Measurements from ENCODE around the gene CCDC68.

CCDC68 gene

DNA sequence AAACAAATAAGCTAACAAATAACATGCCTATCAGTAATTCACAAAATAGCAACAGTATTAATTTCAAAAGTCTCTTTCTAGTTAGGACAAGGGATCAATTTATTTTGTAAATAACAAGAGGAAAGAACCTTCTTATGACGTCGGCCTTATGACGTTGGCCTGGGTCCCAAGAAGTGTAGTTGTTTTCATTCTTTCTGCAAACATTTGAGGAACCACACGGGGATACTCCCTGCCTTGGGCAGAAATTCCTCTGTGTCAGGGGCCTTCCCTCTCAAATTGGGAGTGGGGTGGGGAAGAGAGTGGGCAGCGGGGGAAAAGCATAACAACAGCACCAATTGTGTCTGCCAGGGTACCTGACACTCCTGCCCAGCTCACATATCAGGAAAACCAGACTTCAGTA lies 1.3 kb downstream of the CCDC68 start:
- Histone ChIP-seq H3K27me3 (replicated peaks) (no peaks in the 10 kb centered on the region), H3K4me3 (ENCODE audit: low read depth, low read length) (peak overlapping the region; percentile 74), H3K27ac (no peak overlapping the region), H3K36me3 (replicated peaks) (no peaks in the 10 kb centered on the region)
- peak; percentile 38 for DNase-seq
- in situ Hi-C loops (cut with HindIII; ENCODE audit: low pct_ligation_motif_present, low sequenced_read_pairs) = no loop called here
- TF ChIP-seq, protein P1, sequence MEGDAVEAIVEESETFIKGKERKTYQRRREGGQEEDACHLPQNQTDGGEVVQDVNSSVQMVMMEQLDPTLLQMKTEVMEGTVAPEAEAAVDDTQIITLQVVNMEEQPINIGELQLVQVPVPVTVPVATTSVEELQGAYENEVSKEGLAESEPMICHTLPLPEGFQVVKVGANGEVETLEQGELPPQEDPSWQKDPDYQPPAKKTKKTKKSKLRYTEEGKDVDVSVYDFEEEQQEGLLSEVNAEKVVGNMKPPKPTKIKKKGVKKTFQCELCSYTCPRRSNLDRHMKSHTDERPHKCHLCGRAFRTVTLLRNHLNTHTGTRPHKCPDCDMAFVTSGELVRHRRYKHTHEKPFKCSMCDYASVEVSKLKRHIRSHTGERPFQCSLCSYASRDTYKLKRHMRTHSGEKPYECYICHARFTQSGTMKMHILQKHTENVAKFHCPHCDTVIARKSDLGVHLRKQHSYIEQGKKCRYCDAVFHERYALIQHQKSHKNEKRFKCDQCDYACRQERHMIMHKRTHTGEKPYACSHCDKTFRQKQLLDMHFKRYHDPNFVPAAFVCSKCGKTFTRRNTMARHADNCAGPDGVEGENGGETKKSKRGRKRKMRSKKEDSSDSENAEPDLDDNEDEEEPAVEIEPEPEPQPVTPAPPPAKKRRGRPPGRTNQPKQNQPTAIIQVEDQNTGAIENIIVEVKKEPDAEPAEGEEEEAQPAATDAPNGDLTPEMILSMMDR (IDR thresholded peaks at IDR 0.05; ENCODE audit: low read depth, low read length, missing control alignments) = no peak

DNA sequence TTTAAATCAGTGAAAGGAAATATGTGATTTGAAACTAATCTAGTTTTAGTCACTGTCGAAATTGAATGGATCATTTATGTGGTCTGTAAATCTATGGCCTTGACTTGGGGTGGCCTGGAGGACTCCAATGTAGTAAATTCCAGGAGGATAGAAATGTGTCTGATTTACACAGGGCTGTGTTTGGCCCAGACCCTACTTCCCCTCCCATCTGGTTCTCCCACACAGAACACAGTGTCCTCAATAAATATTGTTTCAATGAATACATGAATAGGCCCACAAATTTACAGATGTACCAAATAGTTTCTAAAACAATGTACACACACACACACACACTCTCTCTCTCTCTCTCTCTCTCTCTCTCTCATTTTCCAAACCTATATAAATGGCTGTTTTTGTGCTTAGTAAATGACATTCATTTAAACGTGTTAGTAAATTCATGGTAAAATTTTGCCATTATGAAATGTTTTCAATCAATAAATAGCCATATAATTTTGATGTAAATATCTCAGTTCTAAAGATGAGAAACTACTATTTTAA lies 1.9 kb downstream of the CCDC68 start:
- Histone ChIP-seq H3K27me3 (replicated peaks) (no peaks in the 10 kb centered on the region), H3K4me3 (ENCODE audit: low read depth, low read length) (peak overlapping the region; percentile 15), H3K27ac (no peak overlapping the region), H3K36me3 (replicated peaks) (no peaks in the 10 kb centered on the region)
- in situ Hi-C loops (cut with HindIII; ENCODE audit: low pct_ligation_motif_present, low sequenced_read_pairs) = no loop called here
- TF ChIP-seq, protein P1 (IDR thresholded peaks at IDR 0.05; ENCODE audit: low read depth, low read length, missing control alignments) = no peak
- DNase-seq = no peak

DNA sequence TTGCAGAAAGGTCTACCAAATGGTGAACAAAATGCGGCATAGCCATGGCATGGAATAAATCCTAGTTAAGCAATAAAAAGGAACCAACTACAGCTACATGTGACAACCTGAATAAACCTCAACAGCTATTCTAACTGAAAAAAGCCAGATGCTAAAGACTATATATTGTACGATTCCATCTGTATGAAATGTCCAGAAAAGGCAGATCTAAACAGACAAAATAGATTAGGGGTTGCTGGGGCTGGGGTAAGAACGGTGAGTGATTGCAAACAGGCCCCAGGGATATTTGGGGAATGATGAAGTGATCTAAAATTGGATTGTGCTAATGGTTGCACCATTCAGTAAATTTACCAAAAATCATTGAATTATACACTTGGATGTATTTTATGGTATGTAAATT lies 2.8 kb downstream of the CCDC68 start:
- TF ChIP-seq, protein P1 (IDR thresholded peaks at IDR 0.05; ENCODE audit: low read depth, low read length, missing control alignments) = no peak
- no peak for DNase-seq
- Histone ChIP-seq H3K4me3 (ENCODE audit: low read depth, low read length) (no peak overlapping the region), H3K36me3 (replicated peaks) (no peaks in the 10 kb centered on the region), H3K27me3 (replicated peaks) (no peaks in the 10 kb centered on the region), H3K27ac (no peak overlapping the region)
- in situ Hi-C loops (cut with HindIII; ENCODE audit: low pct_ligation_motif_present, low sequenced_read_pairs) = no loop called here

DNA sequence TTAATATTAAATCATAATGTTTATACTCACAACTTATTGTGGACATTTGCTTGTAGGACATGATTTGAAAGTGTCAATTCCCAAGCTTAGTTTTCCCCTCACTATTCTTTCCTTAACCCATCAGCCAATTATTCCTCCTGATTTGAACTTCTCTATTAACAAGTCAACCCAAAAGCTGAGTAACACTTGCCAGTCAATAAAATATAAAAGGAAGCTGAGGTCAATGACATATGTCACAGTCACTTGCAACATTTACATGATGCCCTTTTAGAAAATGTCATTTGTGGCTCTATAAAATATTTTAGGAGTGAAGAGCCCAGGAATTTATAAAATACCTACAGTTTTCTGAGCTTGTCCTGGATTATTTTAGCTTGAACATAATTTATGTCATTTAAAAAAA lies 7.2 kb downstream of the CCDC68 start:
- Histone ChIP-seq H3K27me3 (replicated peaks) (no peaks in the 10 kb centered on the region), H3K36me3 (replicated peaks) (no peaks in the 10 kb centered on the region), H3K4me3 (ENCODE audit: low read depth, low read length) (no peak overlapping the region), H3K27ac (no peak overlapping the region)
- TF ChIP-seq, protein P1 (IDR thresholded peaks at IDR 0.05; ENCODE audit: low read depth, low read length, missing control alignments) = no peak
- in situ Hi-C loops (cut with HindIII; ENCODE audit: low pct_ligation_motif_present, low sequenced_read_pairs) = no loop called here
- DNase-seq = no peak

DNA sequence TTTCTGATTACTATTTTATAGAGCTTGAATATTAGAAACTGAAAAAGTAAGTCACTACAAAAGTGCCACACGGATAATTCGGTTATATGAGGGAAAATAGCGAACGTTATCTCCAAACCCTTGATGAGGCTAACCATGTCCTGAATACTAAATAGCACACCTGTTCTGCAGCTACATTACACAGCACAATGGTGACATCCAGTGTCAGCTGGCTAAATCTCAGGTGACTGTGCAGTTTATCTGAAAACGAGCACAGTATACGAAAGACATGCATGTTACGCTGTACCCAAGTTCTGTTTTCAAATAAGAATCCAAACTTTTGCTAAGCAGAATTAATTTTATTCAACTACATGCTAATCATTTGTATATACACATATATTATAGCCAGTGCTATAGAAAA lies 9.0 kb downstream of the CCDC68 start:
- TF ChIP-seq, protein P1 (IDR thresholded peaks at IDR 0.05; ENCODE audit: low read depth, low read length, missing control alignments) = no peak
- no peak overlapping the region for H3K4me3 ChIP-seq (ENCODE audit: low read depth, low read length)
- no peaks in the 10 kb centered on the region for H3K27me3 ChIP-seq (replicated peaks)
- in situ Hi-C loops (cut with HindIII; ENCODE audit: low pct_ligation_motif_present, low sequenced_read_pairs) = no loop called here
- H3K36me3 ChIP-seq (replicated peaks) = no peaks in the 10 kb centered on the region
- DNase-seq = no peak
- H3K27ac ChIP-seq = no peak overlapping the region

DNA sequence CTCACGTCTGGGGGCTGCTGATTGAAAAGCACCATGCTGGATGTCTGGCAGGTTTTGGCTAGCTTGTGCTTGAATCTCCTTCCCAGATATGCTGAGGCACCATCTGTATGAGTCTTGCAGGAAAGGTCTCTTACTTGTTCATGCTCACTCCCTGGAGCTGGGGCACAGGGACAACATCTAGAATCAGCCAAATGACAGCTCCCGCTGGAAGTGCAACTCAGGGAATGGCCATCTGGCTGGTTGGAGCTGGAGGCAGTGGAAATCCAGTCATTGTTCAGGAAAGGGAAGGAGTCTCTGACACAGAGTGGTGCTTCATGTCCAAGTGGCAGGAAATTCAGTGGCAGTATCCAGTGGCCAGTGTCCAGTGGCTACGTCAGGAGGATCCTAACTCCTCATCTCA lies 9.7 kb downstream of the CCDC68 start:
- H3K36me3 ChIP-seq (replicated peaks) = no peaks in the 10 kb centered on the region
- no peak overlapping the region for H3K4me3 ChIP-seq (ENCODE audit: low read depth, low read length)
- H3K27me3 ChIP-seq (replicated peaks) = no peaks in the 10 kb centered on the region
- no peak for DNase-seq
- in situ Hi-C loops (cut with HindIII; ENCODE audit: low pct_ligation_motif_present, low sequenced_read_pairs) = no loop called here
- no peak overlapping the region for H3K27ac ChIP-seq
- TF ChIP-seq, protein P1 (IDR thresholded peaks at IDR 0.05; ENCODE audit: low read depth, low read length, missing control alignments) = no peak
